ENCODE data around the gene PTGIS. TPM values are rescaled to one million over a fixed set of nuclear protein-coding genes. Genes with fewer than 3 reads are reported as not detected.
A peak's percentile ranks its signal among the peaks of the same experiment; 100 is the strongest.

PTGIS gene
- total and polyA plus RNA-seq, 12 donors: 6.5 to 66.8 (median 20.2) TPM

DNA sequence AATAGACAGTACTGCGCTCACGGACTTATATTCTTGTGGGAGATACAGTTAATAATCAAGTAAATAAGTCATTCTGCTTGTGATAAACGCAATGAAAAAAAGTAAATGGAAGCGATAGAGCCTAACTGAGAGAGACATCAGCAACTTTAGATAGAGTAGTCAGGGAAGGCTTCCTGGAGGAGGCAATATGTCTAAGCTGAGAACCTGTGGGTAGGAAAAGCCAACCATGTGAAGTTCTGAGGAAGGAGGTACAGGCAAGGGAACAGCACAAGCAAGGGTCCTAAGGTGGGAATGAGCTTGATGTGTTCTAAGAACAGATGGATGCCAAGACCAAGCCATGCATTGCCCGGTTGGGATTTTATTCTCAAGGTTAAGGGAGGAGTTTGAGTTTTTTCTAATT is 78.2 kb downstream of the PTGIS start:
- H3K4me1 ChIP-seq: peaks cover 0 to 4% (median 0%) of the 10 kb centered on the region in 9 donors
- H3K4me3 ChIP-seq: no peak overlapping the region
- DNase-seq (no peak), ATAC-seq (no peak)
- no peaks in the 10 kb centered on the region for H3K36me3 ChIP-seq
- WGBS, 2 donors: 89 to 92% methylated on average over 5 of the region's 5 CpGs
- TF ChIP-seq CTCF (IDR thresholded peaks at IDR 0.05): no peak
- peaks cover 0 to 69% (median 40%) of the 10 kb centered on the region in 7 donors for H3K27me3 ChIP-seq
- peaks cover 0 to 4% (median 0%) of the 10 kb centered on the region in 11 donors for H3K9me3 ChIP-seq
- intact Hi-C loops (cut with DNase I): loop anchor here in 4 of 10 donors (5.0 to 10.0 kb wide), 2 partner anchors 105 to 157 kb away; no protein-coding TSS in a partner anchor
- no peak overlapping the region for H3K27ac ChIP-seq

- DNase-seq: no peak
- no peak for ATAC-seq
- intact Hi-C loops (cut with DNase I): loop anchor here in 4 of 10 donors (5.0 to 10.0 kb wide), 2 partner anchors 101 to 154 kb away; no protein-coding TSS in a partner anchor
- TF ChIP-seq CTCF (IDR thresholded peaks at IDR 0.05): no peak
- Histone ChIP-seq H3K27me3 (peaks cover 0 to 81% (median 34%) of the 10 kb centered on the region in 7 donors), H3K27ac (no peak overlapping the region), H3K4me3 (no peak overlapping the region), H3K36me3 (no peaks in the 10 kb centered on the region), H3K9me3 (no peaks in the 10 kb centered on the region), H3K4me1 (peaks cover 3 to 25% (median 14%) of the 10 kb centered on the region in 9 donors)
These were observed 81.9 kb downstream of the PTGIS start for GRCh38 chr20:49486064-49486463.

DNA sequence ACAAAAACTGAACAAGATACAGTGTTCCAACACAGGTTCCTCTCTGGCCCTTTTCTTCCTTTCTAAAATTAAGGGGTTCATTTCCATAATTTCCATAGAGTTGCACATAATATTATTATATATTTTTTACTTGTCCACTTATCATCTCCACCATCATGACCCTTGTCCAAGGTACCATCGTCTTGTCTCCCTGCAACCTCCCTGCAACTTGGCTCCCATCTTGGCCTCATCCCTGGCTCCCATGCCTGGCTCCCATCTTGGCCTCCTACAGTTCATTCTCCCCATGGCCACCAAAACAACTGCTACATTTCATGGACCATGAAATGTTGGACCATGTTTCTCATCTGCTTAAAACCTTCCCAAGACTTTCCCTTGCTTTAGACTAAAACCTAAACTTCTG is 82.4 kb downstream of the PTGIS start:
- H3K4me1 ChIP-seq: peaks cover 3 to 25% (median 14%) of the 10 kb centered on the region in 9 donors
- 82 to 88% methylated on average over 1 of the region's 1 CpG for WGBS, 2 donors
- no peak for TF ChIP-seq CTCF (IDR thresholded peaks at IDR 0.05)
- H3K9me3 ChIP-seq: no peaks in the 10 kb centered on the region
- no peak for DNase-seq
- H3K27ac ChIP-seq: no peak overlapping the region
- H3K36me3 ChIP-seq: no peaks in the 10 kb centered on the region
- ATAC-seq: no peak
- no peak overlapping the region for H3K4me3 ChIP-seq
- peaks cover 0 to 77% (median 32%) of the 10 kb centered on the region in 7 donors for H3K27me3 ChIP-seq
- intact Hi-C loops (cut with DNase I): loop anchor here in 7 of 10 donors (2.0 to 10.0 kb wide), 4 partner anchors 101 to 153 kb away; no protein-coding TSS in a partner anchor

- Histone ChIP-seq H3K27ac (no peak overlapping the region), H3K27me3 (peaks cover 0 to 76% (median 26%) of the 10 kb centered on the region in 7 donors), H3K9me3 (no peaks in the 10 kb centered on the region), H3K4me1 (peaks cover 3 to 25% (median 14%) of the 10 kb centered on the region in 9 donors), H3K36me3 (no peaks in the 10 kb centered on the region), H3K4me3 (peak overlapping the region in 9 of 10 donors; percentile 42 to 62 (median 54))
- DNase-seq: peak; percentile 71 to 82
- 1% methylated on average over 42 to 61 of the region's 61 CpGs for WGBS, 2 donors
- ATAC-seq: peak; percentile 88 to 94 (median 92)
- peak; percentile 62 to 94 (median 80) for TF ChIP-seq CTCF (IDR thresholded peaks at IDR 0.05)
- intact Hi-C loops (cut with DNase I): loop anchor here (1.0 to 10.0 kb wide), 10 partner anchors 37 to 152 kb away; no protein-coding TSS in a partner anchor
These were observed 83.5 kb downstream of the PTGIS start for GRCh38 chr20:49484180-49485140.

Data from heart right ventricle (tissue), 16 donors.